ENCODE data around the gene TNFSF11.

DNA sequence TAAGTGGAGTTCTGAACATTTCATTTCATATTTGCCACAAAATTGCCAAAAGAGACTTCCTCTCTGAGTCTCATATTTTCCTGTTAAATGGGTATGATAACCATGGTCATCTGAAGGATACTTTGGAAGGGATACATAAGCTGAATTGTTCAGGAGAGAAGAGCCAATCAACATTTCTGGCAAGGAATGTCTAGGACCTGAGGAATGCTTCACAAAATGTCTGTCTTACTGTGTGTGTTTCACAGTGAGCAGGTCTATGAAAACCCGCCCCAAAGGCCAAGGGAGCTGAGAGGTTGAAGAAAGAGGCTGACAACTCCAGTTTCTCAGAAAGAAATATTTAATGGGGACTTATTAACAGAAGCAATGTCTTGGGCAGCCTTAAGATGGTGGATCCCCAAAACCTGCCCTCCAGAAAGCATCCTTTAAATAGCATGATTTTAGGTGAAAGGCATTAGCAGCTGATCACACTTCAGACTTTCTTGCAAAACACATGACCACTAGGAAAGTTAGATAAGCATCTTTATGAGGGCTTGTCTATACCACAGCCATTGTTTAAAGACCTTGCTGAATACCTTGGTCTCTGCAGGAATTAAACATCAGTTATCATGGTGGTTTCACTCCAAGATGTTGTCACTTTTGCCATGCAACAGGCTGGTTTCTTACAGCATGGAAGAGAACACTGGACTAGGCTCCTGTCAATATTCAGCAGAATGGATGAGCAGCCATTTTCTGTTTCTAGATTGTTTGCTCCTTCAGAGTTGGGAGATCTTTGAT is 78.9 kb downstream of the TNFSF11 start:
- TF ChIP-seq FOXP2 (optimal IDR thresholded peaks at IDR 0.05; ENCODE audit: control extremely low read depth, extremely low read length, insufficient read depth), result no peak
- TF ChIP-seq EZH2 (IDR thresholded peaks at IDR 0.05), result no peak
